ENCODE measurements around the gene NAXD. TPM values are rescaled to one million over a fixed set of nuclear protein-coding genes. Genes with fewer than 3 reads are reported as not detected.
"Not testable (repeated sequence)": the region's sequence is repeated elsewhere in the genome, so short reads cannot be mapped to it uniquely, and the experiment has no call there.

Gene NAXD
- total RNA-seq, 2 donors from 2014 or later: 35.9 to 36.4 TPM

GRCh38 chr13:110624766-110625756 is 9.7 kb downstream of the NAXD start:
- DNase-seq: no peak
- no peak for ATAC-seq
- intact Hi-C loops (cut with DNase I, micrococcal nuclease): no loop called here

- peak; percentile 82 to 85 for DNase-seq
- intact Hi-C loops (cut with DNase I, micrococcal nuclease): no loop called here
- ATAC-seq: peak; percentile 99
Measured at GRCh38 chr13:110625771-110626321, 10.5 kb downstream of the NAXD start.

GRCh38 chr13:110626521-110626920 is 11.2 kb downstream of the NAXD start:
- ATAC-seq: no peak
- intact Hi-C loops (cut with DNase I, micrococcal nuclease): no loop called here
- no peak for DNase-seq

GRCh38 chr13:110627351-110627750 is 12.0 kb downstream of the NAXD start:
- intact Hi-C loops (cut with DNase I, micrococcal nuclease): no loop called here
- ATAC-seq (no peak), DNase-seq (no peak)

GRCh38 chr13:110627761-110628476 is 12.6 kb downstream of the NAXD start:
- DNase-seq (no peak), ATAC-seq (no peak)
- intact Hi-C loops (cut with DNase I, micrococcal nuclease): no loop called here

- DNase-seq (peak in 1 of 2 donors; percentile 63), ATAC-seq (no peak)
- intact Hi-C loops (cut with DNase I, micrococcal nuclease): no loop called here
Measured at GRCh38 chr13:110628477-110628793, 13.1 kb downstream of the NAXD start.

GRCh38 chr13:110628952-110629701 is 13.8 kb downstream of the NAXD start:
- DNase-seq (no peak), ATAC-seq (no peak)
- intact Hi-C loops (cut with DNase I, micrococcal nuclease): no loop called here

- DNase-seq (no peak), ATAC-seq (no peak)
- intact Hi-C loops (cut with DNase I, micrococcal nuclease): no loop called here
Measured at GRCh38 chr13:110629735-110630134, 14.4 kb downstream of the NAXD start.

GRCh38 chr13:110630566-110631119 is 15.3 kb downstream of the NAXD start:
- intact Hi-C loops (cut with DNase I, micrococcal nuclease): no loop called here

GRCh38 chr13:110632255-110632654 is 16.9 kb downstream of the NAXD start:
- DNase-seq; ATAC-seq; intact Hi-C loops (cut with DNase I, micrococcal nuclease): not testable (repeated sequence)

More at GRCh38 chr13:110630566-110631119, 15.3 kb downstream of the NAXD start:
- no peak for ATAC-seq
- DNase-seq: no peak

- DNase-seq: no peak
- intact Hi-C loops (cut with DNase I, micrococcal nuclease): no loop called here
- no peak for ATAC-seq
Measured at GRCh38 chr13:110633776-110634175, 18.4 kb downstream of the NAXD start.

- no peak for ATAC-seq
- intact Hi-C loops (cut with DNase I, micrococcal nuclease): no loop called here
- no peak for DNase-seq
Measured at GRCh38 chr13:110634558-110634957, 19.2 kb downstream of the NAXD start.

- DNase-seq (no peak), ATAC-seq (no peak)
- intact Hi-C loops (cut with DNase I, micrococcal nuclease): no loop called here
Measured at GRCh38 chr13:110635405-110636002, 20.2 kb downstream of the NAXD start.

GRCh38 chr13:110636053-110636475 is 20.7 kb downstream of the NAXD start:
- intact Hi-C loops (cut with DNase I, micrococcal nuclease): no loop called here
- DNase-seq (no peak), ATAC-seq (no peak)

GRCh38 chr13:110636701-110637201 is 21.4 kb downstream of the NAXD start:
- intact Hi-C loops (cut with DNase I, micrococcal nuclease): no loop called here
- peak; percentile 75 for ATAC-seq
- DNase-seq: no peak

- ATAC-seq (no peak), DNase-seq (no peak)
- intact Hi-C loops (cut with DNase I, micrococcal nuclease): no loop called here
Measured at GRCh38 chr13:110637275-110637674, 21.9 kb downstream of the NAXD start.

- no peak for DNase-seq
- intact Hi-C loops (cut with DNase I, micrococcal nuclease): no loop called here
- ATAC-seq: no peak
Measured at GRCh38 chr13:110637747-110638146, 22.4 kb downstream of the NAXD start.

- no peak for ATAC-seq
- no peak for DNase-seq
- intact Hi-C loops (cut with DNase I, micrococcal nuclease): no loop called here
Measured at GRCh38 chr13:110638257-110638656, 22.9 kb downstream of the NAXD start.
